Articular chondrocyte of knee joint (primary cell): Measurements from ENCODE around the gene RBFOX2. TPM values are rescaled to one million over a fixed set of nuclear protein-coding genes. Genes with fewer than 3 reads are reported as not detected.

ENCODE experiments used
- total RNA-seq: library from RNA; depleted of rRNA; stranded (reverse); fragments of >200 nt; gene quantifications from 2 replicates; pipeline ENCODE4 v1.2.3, GENCODE V29; 2012

Gene RBFOX2, protein sequence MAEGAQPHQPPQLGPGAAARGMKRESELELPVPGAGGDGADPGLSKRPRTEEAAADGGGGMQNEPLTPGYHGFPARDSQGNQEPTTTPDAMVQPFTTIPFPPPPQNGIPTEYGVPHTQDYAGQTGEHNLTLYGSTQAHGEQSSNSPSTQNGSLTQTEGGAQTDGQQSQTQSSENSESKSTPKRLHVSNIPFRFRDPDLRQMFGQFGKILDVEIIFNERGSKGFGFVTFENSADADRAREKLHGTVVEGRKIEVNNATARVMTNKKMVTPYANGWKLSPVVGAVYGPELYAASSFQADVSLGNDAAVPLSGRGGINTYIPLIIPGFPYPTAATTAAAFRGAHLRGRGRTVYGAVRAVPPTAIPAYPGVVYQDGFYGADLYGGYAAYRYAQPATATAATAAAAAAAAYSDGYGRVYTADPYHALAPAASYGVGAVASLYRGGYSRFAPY
- total RNA-seq = 175 and 190 TPM in 2 replicates

GRCh38 chr22:36028646-36029405 lies at the start of gene RBFOX2:
TSS of gene RBFOX2 (minus strand) at chr22:36028824. CDS start at chr22:36028425, 399 bp downstream.

DNA sequence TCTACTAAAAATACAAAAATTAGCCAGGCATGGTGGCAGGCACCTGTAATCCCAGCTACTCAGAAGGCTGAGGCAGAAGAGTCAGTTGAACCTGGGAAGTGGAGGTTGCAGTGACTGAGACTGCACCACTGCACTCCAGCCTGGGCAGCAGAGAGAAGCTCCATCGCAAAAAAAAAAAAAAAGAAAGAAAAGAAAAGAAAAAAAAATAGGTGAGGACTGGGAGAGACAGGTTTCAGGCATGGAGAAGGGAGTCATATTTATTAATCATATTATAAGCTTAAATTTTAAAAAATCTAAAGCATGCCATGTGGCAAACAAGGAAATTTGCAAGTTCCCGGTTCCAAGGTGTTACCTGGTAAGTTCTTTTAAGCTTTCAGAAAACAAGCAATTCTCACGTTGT lies 311.1 kb downstream of the RBFOX2 start, which contains the start of gene APOL5:
Gene APOL5, plus strand, starts transcription at position 301 of the 400 bp plus-strand sequence. Its CDS starts 0 bp downstream, at position 301.

Other genes with a start within 250 kb of the RBFOX2 start
- 37.0 and 39.8 TPM in 2 replicates for gene APOL3, start 131.9 kb upstream of the RBFOX2 start, total RNA-seq
- 0.11 and 0.52 TPM in 2 replicates for gene APOL4, start 173.0 kb upstream of the RBFOX2 start, total RNA-seq
- 62.3 TPM in 2 replicates for gene APOL2, start 210.7 kb upstream of the RBFOX2 start, total RNA-seq
- 29.0 and 33.4 TPM in 2 replicates for gene APOL1, start 224.3 kb upstream of the RBFOX2 start, total RNA-seq